ENCODE data around the gene SSBP3.

Gene SSBP3

DNA sequence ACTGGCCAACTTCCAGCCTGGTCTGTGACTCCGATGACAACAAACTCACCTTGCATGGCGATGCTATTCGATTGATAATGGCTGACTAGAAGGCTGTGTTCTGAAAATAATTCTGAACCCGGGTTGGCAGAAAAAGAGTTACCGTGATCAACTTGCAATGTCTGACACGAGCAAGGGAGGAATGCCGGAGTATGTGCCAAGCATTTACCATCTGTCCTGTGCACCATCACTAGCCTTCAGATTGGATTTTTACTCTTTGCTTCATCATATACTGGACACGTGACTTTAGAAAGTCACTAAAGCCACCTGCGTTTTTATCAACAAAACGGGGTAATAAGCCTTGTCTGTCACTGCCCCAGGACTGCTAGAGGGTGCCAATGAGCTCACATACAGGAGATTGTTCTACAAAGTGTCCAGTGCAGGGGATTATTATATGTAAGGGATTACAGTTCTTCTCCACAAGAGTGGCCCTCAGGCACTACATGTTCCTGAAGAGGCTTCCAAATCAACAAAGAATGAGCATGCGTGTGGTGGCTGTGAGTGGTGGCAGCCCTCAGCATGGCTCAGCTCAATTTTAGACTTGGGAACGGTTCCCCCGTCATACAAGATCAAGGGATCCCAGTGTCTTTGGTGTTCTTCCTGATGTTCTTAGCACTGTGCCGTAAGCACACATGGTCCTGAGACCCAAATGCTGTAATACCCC, 35.8 kb downstream of the SSBP3 start:
- FAIRE-seq (no peak), DNase-seq (ENCODE audit: insufficient read length, low spot score) (no peak)
- TF ChIP-seq POU2F2 (IDR thresholded peaks at IDR 0.05; ENCODE audit: low read depth, low read length): no peak
- no peak for TF ChIP-seq PAX5 (IDR thresholded peaks at IDR 0.05; ENCODE audit: insufficient read depth, low read length, severe bottlenecking)
- no peak for TF ChIP-seq TAF1 (IDR thresholded peaks at IDR 0.05; ENCODE audit: low read depth, low read length)

DNA sequence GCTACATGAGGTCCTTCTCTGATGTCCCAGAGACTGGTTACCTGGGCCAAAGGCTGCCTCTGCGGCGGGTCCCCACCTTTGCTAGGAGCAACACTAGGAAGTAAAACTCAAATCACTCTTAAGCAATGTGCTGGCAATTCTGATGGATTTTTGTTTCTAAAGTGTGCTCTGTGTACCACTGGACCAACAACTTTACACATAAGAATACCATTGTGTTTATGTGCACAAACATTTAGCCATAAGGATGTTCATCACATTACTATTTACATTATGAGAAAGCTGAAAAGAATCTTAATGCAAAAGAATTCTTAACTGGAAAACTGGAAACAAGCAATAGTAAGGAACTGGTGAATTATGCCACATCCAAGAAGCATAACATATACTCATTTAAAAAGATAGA, 38.6 kb downstream of the SSBP3 start:
- DNase-seq (ENCODE audit: insufficient read length, low spot score): no peak
- TF ChIP-seq POU2F2 (IDR thresholded peaks at IDR 0.05; ENCODE audit: low read depth, low read length) (no peak), POLR2AphosphoS5 (IDR thresholded peaks at IDR 0.05; ENCODE audit: low read depth, low read length) (no peak), PAX5 (IDR thresholded peaks at IDR 0.05; ENCODE audit: insufficient read depth, low read length, severe bottlenecking) (no peak), POLR2A (IDR thresholded peaks at IDR 0.05; ENCODE audit: low read depth, low read length) (no peak), TAF1 (IDR thresholded peaks at IDR 0.05; ENCODE audit: low read depth, low read length) (no peak), SPI1 (IDR thresholded peaks at IDR 0.05; ENCODE audit: low read depth, low read length) (no peak)
- no peak for FAIRE-seq

DNA sequence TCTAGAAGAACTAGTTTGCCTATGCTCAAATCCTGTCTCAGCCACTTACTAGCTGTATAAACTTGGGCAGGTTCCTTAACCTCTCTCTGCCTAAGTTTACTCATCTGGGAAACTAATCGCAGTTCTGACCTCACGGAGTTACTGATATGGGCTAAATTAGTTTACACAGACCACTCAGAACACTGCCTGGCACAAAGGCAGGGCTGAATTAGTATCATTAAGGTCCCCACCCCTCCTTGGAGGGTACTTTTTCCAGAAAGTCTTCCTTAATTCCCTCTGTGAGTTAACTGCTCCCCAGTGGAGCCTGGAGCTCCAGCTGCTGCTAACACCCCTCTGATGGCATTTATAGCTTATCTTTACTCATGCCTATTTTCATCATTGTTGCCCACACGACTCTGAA, 40.3 kb downstream of the SSBP3 start:
- FAIRE-seq: no peak
- no peak for TF ChIP-seq POLR2AphosphoS5 (IDR thresholded peaks at IDR 0.05; ENCODE audit: low read depth, low read length)
- no peak for TF ChIP-seq PAX5 (IDR thresholded peaks at IDR 0.05; ENCODE audit: insufficient read depth, low read length, severe bottlenecking)
- TF ChIP-seq SPI1 (IDR thresholded peaks at IDR 0.05; ENCODE audit: low read depth, low read length): no peak
- no peak for TF ChIP-seq POLR2A (IDR thresholded peaks at IDR 0.05; ENCODE audit: low read depth, low read length)
- no peak for DNase-seq (ENCODE audit: insufficient read length, low spot score)

DNA sequence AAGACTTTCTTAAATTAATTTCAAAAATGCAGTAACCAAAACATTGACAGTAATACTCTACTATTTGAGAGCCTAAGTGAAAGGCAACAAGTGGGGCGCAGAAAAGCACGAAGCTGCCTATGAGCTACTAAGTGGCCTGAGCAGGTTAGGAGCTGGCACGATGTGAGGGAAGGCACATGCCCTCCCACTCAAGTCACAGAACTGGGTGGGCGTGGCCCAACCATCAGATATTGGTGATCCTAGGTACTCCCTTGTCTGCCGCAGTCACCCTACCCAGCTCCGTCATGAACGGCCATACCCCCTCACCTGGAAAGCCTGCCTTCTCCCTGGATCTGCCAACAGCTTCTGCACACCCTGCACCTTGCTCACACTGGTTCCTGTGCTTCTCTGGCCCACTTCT, 40.8 kb downstream of the SSBP3 start:
- FAIRE-seq: no peak
- no peak for TF ChIP-seq PAX5 (IDR thresholded peaks at IDR 0.05; ENCODE audit: insufficient read depth, low read length, severe bottlenecking)
- no peak for TF ChIP-seq POLR2AphosphoS5 (IDR thresholded peaks at IDR 0.05; ENCODE audit: low read depth, low read length)
- no peak for TF ChIP-seq POLR2A (IDR thresholded peaks at IDR 0.05; ENCODE audit: low read depth, low read length)
- no peak for TF ChIP-seq SPI1 (IDR thresholded peaks at IDR 0.05; ENCODE audit: low read depth, low read length)
- TF ChIP-seq TAF1 (IDR thresholded peaks at IDR 0.05; ENCODE audit: low read depth, low read length): no peak
- no peak for TF ChIP-seq POU2F2 (IDR thresholded peaks at IDR 0.05; ENCODE audit: low read depth, low read length)
- no peak for DNase-seq (ENCODE audit: insufficient read length, low spot score)

DNA sequence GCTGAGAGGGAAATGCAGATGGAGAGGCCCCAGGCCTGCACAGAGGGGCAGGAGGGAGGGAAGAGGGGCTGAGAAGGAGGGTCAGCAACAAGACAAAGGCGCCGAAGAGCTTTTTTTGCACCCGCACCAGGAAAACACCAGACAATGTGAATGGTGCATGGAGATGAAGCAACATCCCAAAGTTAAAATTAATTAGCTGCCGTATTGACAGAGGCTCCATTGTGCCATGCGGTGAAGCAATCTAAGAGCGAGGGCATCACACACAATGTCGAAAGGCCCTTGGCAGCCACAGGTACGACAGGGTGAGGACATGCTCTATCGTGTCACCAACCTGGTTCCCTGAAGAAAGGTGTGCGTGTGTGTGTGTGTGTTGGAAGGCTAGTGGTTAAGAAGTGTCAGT, 41.2 kb downstream of the SSBP3 start:
- TF ChIP-seq TAF1 (IDR thresholded peaks at IDR 0.05; ENCODE audit: low read depth, low read length): no peak
- no peak for TF ChIP-seq POU2F2 (IDR thresholded peaks at IDR 0.05; ENCODE audit: low read depth, low read length)
- TF ChIP-seq PAX5 (IDR thresholded peaks at IDR 0.05; ENCODE audit: insufficient read depth, low read length, severe bottlenecking): no peak
- TF ChIP-seq POLR2A (IDR thresholded peaks at IDR 0.05; ENCODE audit: low read depth, low read length): no peak
- no peak for TF ChIP-seq SPI1 (IDR thresholded peaks at IDR 0.05; ENCODE audit: low read depth, low read length)
- no peak for TF ChIP-seq POLR2AphosphoS5 (IDR thresholded peaks at IDR 0.05; ENCODE audit: low read depth, low read length)
- DNase-seq (ENCODE audit: insufficient read length, low spot score): no peak
- FAIRE-seq: no peak

DNA sequence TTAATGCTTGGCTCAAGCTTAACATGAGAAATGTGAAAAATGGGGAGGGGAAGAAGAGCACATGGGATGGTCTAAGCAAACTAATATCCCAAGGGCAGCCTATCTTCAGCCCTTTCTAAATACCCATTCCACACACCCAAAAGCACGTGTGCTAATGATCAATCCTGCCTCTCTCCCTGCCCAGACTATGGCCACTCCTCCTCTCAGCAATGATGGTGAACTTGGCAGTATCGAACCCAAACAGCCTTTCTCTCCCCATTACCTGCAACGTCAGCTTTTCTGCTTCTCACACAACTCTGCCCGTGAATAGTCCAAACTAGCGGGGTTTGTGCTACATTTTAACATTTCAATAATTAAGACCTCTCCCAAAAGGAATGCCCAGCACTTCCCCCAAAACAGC, 41.6 kb downstream of the SSBP3 start:
- DNase-seq (ENCODE audit: insufficient read length, low spot score): no peak
- TF ChIP-seq POLR2A (IDR thresholded peaks at IDR 0.05; ENCODE audit: low read depth, low read length) (no peak), PAX5 (IDR thresholded peaks at IDR 0.05; ENCODE audit: insufficient read depth, low read length, severe bottlenecking) (no peak), POU2F2 (IDR thresholded peaks at IDR 0.05; ENCODE audit: low read depth, low read length) (no peak), SPI1 (IDR thresholded peaks at IDR 0.05; ENCODE audit: low read depth, low read length) (no peak), TAF1 (IDR thresholded peaks at IDR 0.05; ENCODE audit: low read depth, low read length) (no peak), POLR2AphosphoS5 (IDR thresholded peaks at IDR 0.05; ENCODE audit: low read depth, low read length) (no peak)
- FAIRE-seq: no peak

DNA sequence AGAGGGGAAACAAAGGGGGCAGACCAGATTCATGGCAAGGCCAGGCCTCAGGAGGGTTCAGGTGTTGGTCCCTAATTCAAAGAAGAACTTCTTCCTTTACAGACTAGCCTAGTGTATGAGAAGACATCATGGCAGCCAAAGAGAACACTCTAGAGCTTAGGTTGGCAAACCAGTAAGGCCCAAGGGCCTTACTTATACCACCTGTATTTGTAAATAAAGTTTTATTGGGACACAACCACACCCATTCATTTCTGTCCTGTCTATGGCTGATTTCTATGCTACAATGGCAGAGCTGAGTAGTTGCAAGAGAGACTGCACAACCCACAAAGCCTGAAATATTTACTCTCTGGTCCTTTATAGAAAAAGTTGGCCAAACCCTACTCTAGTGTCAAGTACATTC, 42.3 kb downstream of the SSBP3 start:
- DNase-seq (ENCODE audit: insufficient read length, low spot score) (no peak), FAIRE-seq (no peak)
- TF ChIP-seq POLR2A (IDR thresholded peaks at IDR 0.05; ENCODE audit: low read depth, low read length) (no peak), POU2F2 (IDR thresholded peaks at IDR 0.05; ENCODE audit: low read depth, low read length) (no peak), TAF1 (IDR thresholded peaks at IDR 0.05; ENCODE audit: low read depth, low read length) (no peak), SPI1 (IDR thresholded peaks at IDR 0.05; ENCODE audit: low read depth, low read length) (no peak), PAX5 (IDR thresholded peaks at IDR 0.05; ENCODE audit: insufficient read depth, low read length, severe bottlenecking) (no peak), POLR2AphosphoS5 (IDR thresholded peaks at IDR 0.05; ENCODE audit: low read depth, low read length) (no peak)

DNA sequence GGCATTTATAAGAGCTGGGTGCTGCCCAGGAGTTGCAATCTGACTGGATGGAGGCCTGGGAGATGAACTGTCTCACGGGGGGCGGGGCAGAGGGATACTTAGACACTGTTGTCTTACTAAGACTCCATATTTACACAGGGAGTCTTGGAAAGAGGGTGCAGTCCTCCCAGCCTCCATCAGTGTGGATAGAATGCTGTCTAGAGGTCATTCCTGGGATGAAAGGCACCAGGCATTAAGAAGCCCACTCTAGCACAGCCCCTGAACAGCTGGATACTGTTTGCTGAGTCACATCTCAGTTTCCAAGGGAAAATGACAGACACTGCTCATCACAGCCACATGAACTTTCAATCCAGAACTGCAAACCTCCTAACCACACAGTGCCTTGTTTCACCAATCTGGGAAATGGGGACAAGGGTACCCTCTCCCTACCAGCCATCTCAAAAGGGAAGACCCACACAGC, 43.3 kb downstream of the SSBP3 start:
- DNase-seq (ENCODE audit: insufficient read length, low spot score) (no peak), FAIRE-seq (no peak)
- TF ChIP-seq TAF1 (IDR thresholded peaks at IDR 0.05; ENCODE audit: low read depth, low read length) (no peak), SPI1 (IDR thresholded peaks at IDR 0.05; ENCODE audit: low read depth, low read length) (no peak), POLR2A (IDR thresholded peaks at IDR 0.05; ENCODE audit: low read depth, low read length) (no peak), PAX5 (IDR thresholded peaks at IDR 0.05; ENCODE audit: insufficient read depth, low read length, severe bottlenecking) (no peak), POLR2AphosphoS5 (IDR thresholded peaks at IDR 0.05; ENCODE audit: low read depth, low read length) (no peak), POU2F2 (IDR thresholded peaks at IDR 0.05; ENCODE audit: low read depth, low read length) (no peak)

DNA sequence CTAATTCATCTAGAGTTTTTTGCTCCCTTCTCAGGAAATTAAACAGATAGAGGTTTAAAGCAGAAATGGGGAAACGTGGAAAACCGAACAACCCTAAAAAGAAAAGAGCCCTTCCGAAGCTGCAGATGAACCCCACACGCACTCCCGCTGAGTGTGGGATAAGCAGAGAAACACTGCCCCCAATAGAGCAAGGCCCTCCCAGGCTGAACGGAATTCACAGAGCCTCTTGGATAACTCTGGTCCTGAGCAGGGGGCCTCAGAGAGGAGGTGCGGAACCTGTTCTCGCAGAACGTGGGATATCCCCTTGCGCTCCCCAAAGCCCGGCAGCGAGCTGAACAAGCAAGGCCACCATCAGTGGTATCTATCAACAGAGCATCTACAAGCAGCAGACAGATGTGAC, 44.9 kb downstream of the SSBP3 start:
- TF ChIP-seq POU2F2 (IDR thresholded peaks at IDR 0.05; ENCODE audit: low read depth, low read length) (no peak), POLR2AphosphoS5 (IDR thresholded peaks at IDR 0.05; ENCODE audit: low read depth, low read length) (no peak), SPI1 (IDR thresholded peaks at IDR 0.05; ENCODE audit: low read depth, low read length) (no peak), TAF1 (IDR thresholded peaks at IDR 0.05; ENCODE audit: low read depth, low read length) (no peak), POLR2A (IDR thresholded peaks at IDR 0.05; ENCODE audit: low read depth, low read length) (no peak), PAX5 (IDR thresholded peaks at IDR 0.05; ENCODE audit: insufficient read depth, low read length, severe bottlenecking) (no peak)
- no peak for FAIRE-seq
- no peak for DNase-seq (ENCODE audit: insufficient read length, low spot score)
